ENCODE results near the gene REN.
A peak's percentile ranks its signal among the peaks of the same experiment; 100 is the strongest.

The REN gene

GRCh38 chr1:204196068-204196795 is 30.1 kb upstream of the REN start, which contains the start of gene KISS1:
Gene KISS1, minus strand, starts transcription at chr1:204196491. Its CDS starts 3,615 bp downstream, at chr1:204192876.
- H3K36me3 Mint-ChIP-seq: no peaks in the 10 kb centered on the region
- no peak for ATAC-seq
- no peak for DNase-seq (ENCODE audit: low spot score in 2 of 2)
- peaks cover 25% of the 10 kb centered on the region for H3K4me1 Mint-ChIP-seq
- no peak within 1 kb of the TSS for H3K4me3 Mint-ChIP-seq
- no peaks in the 10 kb centered on the region for H3K9me3 Mint-ChIP-seq
- H3K27ac Mint-ChIP-seq: peak within 1 kb of the TSS; percentile 74

DNA sequence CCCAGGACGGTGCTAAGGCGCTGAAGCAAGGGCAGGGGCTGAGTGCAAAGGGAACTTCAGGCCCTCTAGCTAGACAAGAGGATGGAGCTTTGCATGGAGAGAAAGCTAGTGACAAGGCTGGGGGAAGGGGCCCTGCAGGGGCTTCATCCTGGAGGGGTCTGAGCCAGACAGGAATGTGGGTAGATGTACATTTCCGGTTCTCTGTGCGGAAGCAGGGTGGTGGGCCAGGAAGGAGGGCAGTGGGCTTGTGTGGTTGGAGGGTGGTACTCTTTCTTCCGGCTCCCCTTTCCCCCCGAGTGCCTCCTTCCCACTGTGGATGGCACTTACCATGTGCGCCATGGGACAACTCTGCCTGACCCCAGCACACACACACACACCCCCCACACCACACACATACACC is 28.6 kb upstream of the REN start:
- no peaks in the 10 kb centered on the region for H3K36me3 Mint-ChIP-seq
- H3K4me3 Mint-ChIP-seq: no peak overlapping the region
- no peaks in the 10 kb centered on the region for H3K9me3 Mint-ChIP-seq
- H3K4me1 Mint-ChIP-seq: peaks cover 30% of the 10 kb centered on the region
- no peak overlapping the region for H3K27ac Mint-ChIP-seq
- DNase-seq (ENCODE audit: low spot score in 2 of 2): no peak
- no peak for ATAC-seq

GRCh38 chr1:204194080-204194479 is 27.9 kb upstream of the REN start:
- Mint-ChIP-seq H3K27ac (no peak overlapping the region), H3K36me3 (no peaks in the 10 kb centered on the region), H3K9me3 (no peaks in the 10 kb centered on the region), H3K4me1 (peaks cover 37% of the 10 kb centered on the region), H3K4me3 (no peak overlapping the region)
- DNase-seq (ENCODE audit: low spot score in 2 of 2) (no peak), ATAC-seq (no peak)

- Mint-ChIP-seq H3K4me3 (no peak overlapping the region), H3K4me1 (peaks cover 38% of the 10 kb centered on the region), H3K9me3 (no peaks in the 10 kb centered on the region), H3K36me3 (no peaks in the 10 kb centered on the region), H3K27ac (no peak overlapping the region)
- DNase-seq (ENCODE audit: low spot score in 2 of 2): no peak
- ATAC-seq: no peak
These were observed 26.6 kb upstream of the REN start for GRCh38 chr1:204192589-204193352.

- DNase-seq (ENCODE audit: low spot score in 2 of 2): no peak
- no peak overlapping the region for H3K4me3 Mint-ChIP-seq
- no peak overlapping the region for H3K27ac Mint-ChIP-seq
- ATAC-seq: no peak
- peaks cover 41% of the 10 kb centered on the region for H3K4me1 Mint-ChIP-seq
- no peaks in the 10 kb centered on the region for H3K9me3 Mint-ChIP-seq
- no peaks in the 10 kb centered on the region for H3K36me3 Mint-ChIP-seq
These were observed 25.9 kb upstream of the REN start for GRCh38 chr1:204192046-204192445.

GRCh38 chr1:204191456-204191855 is 25.3 kb upstream of the REN start:
- ATAC-seq (no peak), DNase-seq (ENCODE audit: low spot score in 2 of 2) (no peak)
- Mint-ChIP-seq H3K36me3 (no peaks in the 10 kb centered on the region), H3K4me1 (peaks cover 41% of the 10 kb centered on the region), H3K27ac (no peak overlapping the region), H3K4me3 (no peak overlapping the region), H3K9me3 (no peaks in the 10 kb centered on the region)

DNA sequence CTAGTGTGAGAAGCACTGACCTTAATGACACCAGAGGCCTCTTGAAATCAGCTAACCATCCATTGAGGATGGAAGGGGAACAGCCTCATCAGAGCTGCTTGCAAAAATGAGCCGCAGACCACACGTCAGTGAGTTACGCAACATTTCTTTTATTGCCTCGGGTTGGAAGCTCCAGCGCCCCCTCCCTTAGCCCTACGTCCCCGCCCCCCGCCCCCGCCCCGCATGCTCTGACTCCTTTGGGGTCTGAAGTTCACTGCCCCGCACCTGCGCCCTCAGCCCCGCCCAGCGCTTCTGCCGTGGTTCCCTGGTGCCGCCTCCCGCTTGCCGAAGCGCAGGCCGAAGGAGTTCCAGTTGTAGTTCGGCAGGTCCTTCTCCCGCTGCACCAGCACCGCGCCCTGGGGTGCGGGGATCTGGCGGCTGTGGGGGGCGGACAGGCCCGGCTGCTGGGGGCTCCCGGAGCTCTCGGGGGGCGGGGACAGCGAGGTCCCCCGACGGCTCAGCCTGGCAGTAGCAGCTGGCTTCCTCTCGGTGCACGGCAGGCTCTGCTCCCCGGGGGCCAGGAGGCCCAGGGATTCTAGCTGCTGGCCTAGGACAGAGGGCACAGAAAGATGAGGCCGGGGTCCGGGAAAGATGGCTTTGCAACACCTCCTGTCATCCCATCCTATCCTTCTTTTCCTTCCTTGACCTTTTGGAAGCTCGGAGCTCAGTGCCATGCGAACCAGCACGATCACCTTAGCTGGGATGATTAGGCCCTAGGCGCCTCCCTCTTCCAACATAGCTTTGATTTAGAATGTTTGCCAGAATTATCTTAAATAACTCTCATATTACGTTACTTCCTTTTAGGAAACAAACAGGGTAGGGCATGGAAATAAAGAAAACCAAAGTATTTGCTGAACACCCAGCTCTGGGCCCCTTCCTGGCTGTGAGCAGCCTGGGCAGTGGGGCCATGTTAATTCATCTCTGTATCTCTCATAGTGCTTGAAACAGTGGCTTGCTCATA is 24.4 kb upstream of the REN start:
- ATAC-seq (peak; percentile 52), DNase-seq (ENCODE audit: low spot score in 2 of 2) (no peak)
- Mint-ChIP-seq H3K4me1 (peaks cover 40% of the 10 kb centered on the region), H3K9me3 (no peaks in the 10 kb centered on the region), H3K36me3 (no peaks in the 10 kb centered on the region), H3K4me3 (peak overlapping the region; percentile 37), H3K27ac (no peak overlapping the region)

- Mint-ChIP-seq H3K9me3 (no peaks in the 10 kb centered on the region), H3K36me3 (no peaks in the 10 kb centered on the region), H3K27ac (no peak overlapping the region), H3K4me3 (peak overlapping the region; percentile 37), H3K4me1 (peaks cover 27% of the 10 kb centered on the region)
- ATAC-seq (peak; percentile 72), DNase-seq (ENCODE audit: low spot score in 2 of 2) (no peak)
These were observed 23.0 kb upstream of the REN start for GRCh38 chr1:204188959-204189639.

- DNase-seq (ENCODE audit: low spot score in 2 of 2) (no peak), ATAC-seq (no peak)
- Mint-ChIP-seq H3K9me3 (no peaks in the 10 kb centered on the region), H3K36me3 (no peaks in the 10 kb centered on the region), H3K4me1 (peaks cover 27% of the 10 kb centered on the region), H3K4me3 (no peak overlapping the region), H3K27ac (no peak overlapping the region)
These were observed 20.5 kb upstream of the REN start for GRCh38 chr1:204186597-204186996.

- Mint-ChIP-seq H3K4me3 (no peak overlapping the region), H3K4me1 (no peaks in the 10 kb centered on the region), H3K9me3 (no peaks in the 10 kb centered on the region), H3K36me3 (no peaks in the 10 kb centered on the region), H3K27ac (no peak overlapping the region)
- no peak for DNase-seq (ENCODE audit: low spot score in 2 of 2)
- ATAC-seq: no peak
These were observed 15.0 kb upstream of the REN start for GRCh38 chr1:204181116-204181515.

DNA sequence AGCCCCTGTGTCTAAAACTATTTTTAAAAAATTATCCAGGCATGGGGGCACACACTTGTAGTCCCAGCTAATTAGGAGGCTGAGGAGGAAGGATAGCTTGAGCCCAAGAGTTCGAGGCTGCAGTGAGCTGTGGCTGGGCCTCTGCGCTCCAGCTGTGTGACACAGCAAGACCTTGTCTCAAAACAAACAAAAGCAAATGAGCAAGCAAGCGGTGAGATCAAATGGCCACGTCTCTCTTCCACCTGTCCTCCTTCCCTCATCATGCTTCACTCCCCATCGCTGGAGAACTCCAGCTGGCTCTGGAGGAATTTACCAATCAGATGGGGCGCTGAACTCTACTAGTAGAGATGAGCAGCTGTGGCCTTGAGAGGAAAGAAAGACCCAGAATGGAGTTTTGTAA is 14.0 kb upstream of the REN start:
- ATAC-seq (no peak), DNase-seq (ENCODE audit: low spot score in 2 of 2) (no peak)
- Mint-ChIP-seq H3K4me3 (no peak overlapping the region), H3K36me3 (no peaks in the 10 kb centered on the region), H3K9me3 (no peaks in the 10 kb centered on the region), H3K27ac (no peak overlapping the region), H3K4me1 (no peaks in the 10 kb centered on the region)

- DNase-seq (ENCODE audit: low spot score in 2 of 2): no peak
- Mint-ChIP-seq H3K36me3 (no peaks in the 10 kb centered on the region), H3K4me1 (no peaks in the 10 kb centered on the region), H3K4me3 (no peak overlapping the region), H3K9me3 (peaks cover under 1% of the 10 kb centered on the region), H3K27ac (no peak overlapping the region)
- ATAC-seq: no peak
These were observed 12.5 kb upstream of the REN start for GRCh38 chr1:204178487-204179281.

DNA sequence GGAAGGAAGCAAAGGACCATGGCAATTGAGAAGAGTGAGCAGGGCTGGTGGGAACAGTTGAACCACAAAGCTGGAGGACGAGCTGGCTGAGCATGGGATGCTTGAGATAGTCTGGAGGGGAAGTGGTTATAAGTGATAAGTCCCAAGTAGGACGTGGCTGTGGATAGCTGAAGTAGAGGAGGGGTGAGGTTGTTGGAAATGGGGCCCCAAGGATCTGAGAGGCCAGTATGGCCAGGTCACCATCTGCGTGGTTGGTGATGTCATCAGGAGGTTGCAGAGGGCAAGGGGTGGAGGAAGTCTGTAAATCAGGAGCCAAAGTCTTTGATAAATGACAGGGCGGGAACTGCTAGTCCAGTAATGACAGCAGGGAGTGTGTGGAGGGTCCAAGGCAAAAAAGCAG is 11.0 kb upstream of the REN start:
- Mint-ChIP-seq H3K4me1 (no peaks in the 10 kb centered on the region), H3K9me3 (peaks cover 4% of the 10 kb centered on the region), H3K27ac (no peak overlapping the region), H3K4me3 (no peak overlapping the region), H3K36me3 (no peaks in the 10 kb centered on the region)
- DNase-seq (ENCODE audit: low spot score in 2 of 2) (no peak), ATAC-seq (peak; percentile 29)

DNA sequence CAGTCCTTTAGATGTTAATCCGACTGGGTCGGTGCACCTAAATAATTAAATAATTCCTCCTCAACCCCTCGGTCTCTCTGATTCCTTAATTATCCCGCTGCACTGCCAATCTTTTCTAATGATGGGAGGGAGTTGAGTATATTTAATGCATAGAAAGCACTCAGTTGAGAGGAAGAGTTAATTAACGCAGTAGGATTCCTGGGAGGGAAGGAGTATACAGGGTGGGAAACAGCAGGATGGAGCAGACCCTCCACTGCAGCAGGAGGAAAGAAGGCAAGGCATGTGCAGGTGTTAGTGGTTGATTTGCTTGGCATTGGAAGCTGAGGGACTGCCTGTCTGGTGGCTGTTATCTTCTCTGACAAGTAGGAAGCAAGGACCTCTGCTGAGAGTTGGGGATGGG is 9.9 kb upstream of the REN start:
- Mint-ChIP-seq H3K4me1 (no peaks in the 10 kb centered on the region), H3K36me3 (no peaks in the 10 kb centered on the region), H3K9me3 (peaks cover 4% of the 10 kb centered on the region), H3K27ac (no peak overlapping the region), H3K4me3 (no peak overlapping the region)
- DNase-seq (ENCODE audit: low spot score in 2 of 2) (no peak), ATAC-seq (no peak)
